NOMO-1 treated with dmso at 0.1 percent for 144 hours (cell line): ENCODE data around the gene AMPD2.
"Not testable (repeated sequence)": the region's sequence is repeated elsewhere in the genome, so short reads cannot be mapped to it uniquely, and the experiment has no call there.

Experiments
- DNase-seq: peaks from one replicate; lab custom pipeline; 2025; ENCODE audit not compliant: unreplicated experiment; lab: John Stamatoyannopoulos, UW

The AMPD2 gene

DNA sequence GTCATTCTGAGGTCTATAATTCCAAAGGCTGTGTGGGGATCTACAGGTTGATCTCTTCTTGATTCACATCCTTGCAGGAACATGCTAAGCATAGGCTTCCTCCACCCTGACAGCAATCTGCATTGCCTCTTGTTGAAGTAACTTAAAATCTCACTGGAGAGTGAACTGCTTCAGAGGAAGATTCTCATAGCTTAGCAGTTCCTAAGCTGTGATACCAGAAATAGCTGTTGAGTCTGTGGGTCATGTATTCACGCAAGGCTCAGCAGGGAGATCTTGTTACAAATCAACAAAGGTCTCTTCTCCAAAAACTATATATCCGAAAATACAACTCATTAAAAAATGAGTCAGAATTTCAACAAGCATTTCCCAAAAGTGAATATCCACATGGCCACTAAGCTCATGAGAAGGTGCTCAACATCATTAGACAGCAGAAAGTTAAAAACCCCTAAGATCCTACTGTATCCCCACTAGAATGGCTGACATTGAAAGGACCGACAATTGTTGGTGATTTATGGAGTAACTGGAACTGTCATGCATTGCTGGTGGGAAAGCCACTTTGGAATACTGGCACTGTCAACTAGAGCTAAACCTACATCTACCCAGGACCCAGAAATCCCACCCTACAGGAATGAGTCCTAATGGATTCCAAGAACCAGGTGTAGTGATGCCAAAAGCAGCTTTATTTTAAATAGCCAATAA lies 57.2 kb downstream of the AMPD2 start:
- not testable (repeated sequence) for DNase-seq

DNA sequence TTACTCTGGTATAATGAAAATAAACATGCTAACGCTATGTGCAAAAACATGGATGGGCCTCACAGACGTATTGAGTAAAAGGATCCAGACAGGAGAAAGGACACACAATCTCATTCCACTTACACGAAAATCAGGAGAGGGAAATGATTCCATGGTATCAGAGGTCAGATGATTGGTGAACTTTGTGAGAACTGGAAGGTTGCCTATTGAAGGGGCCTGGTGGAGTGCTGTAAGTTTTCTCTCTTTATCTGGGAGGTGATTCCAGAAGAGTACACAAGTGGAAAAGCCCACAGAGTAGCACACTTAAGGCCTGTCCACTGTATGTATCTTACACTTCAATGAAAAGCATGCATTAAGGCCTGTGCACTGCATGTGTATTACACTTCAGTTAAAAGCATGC lies 57.8 kb downstream of the AMPD2 start:
- no peak for DNase-seq

DNA sequence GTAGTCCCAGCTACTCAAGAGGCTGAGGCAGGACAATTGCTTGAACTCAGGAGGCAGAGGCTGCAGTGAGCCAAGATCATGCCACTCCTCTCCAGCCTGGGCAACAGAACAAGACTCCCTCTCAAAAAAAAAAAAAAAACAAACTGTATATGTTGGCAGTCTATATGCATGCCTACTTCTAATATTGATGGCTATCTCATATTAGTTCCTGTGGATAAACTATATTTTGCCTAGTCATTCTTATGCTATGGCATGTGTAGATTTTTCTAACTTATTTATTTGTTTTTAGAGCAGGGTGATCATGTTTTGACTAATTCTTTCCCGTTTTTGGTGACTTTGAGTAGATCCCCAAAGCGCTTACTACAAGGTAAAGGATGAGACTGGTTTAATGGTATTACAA lies 59.0 kb downstream of the AMPD2 start:
- not testable (repeated sequence) for DNase-seq
